Measurements from ENCODE around the gene PDE5A. TPM values are rescaled to one million over a fixed set of nuclear protein-coding genes. Genes with fewer than 3 reads are reported as not detected.

Gene PDE5A
- total and polyA plus RNA-seq, 12 donors: 6.7 to 23.2 (median 14.2) TPM

GRCh38 chr4:119585771-119586170 lies 42.8 kb downstream of the PDE5A start:
- no peak for TF ChIP-seq POLR2A (IDR thresholded peaks at IDR 0.05)
- TF ChIP-seq CTCF (IDR thresholded peaks at IDR 0.05): no peak
- no peaks in the 10 kb centered on the region for H3K27me3 ChIP-seq
- H3K36me3 ChIP-seq (replicated peaks in 1 of 2): no peaks in the 10 kb centered on the region
- H3K4me3 ChIP-seq: no peak overlapping the region
- no peak overlapping the region for H3K27ac ChIP-seq
- H3K4me1 ChIP-seq (replicated peaks in 1 of 2): peaks cover 0 to 8% of the 10 kb centered on the region in 2 donors
- no peak for DNase-seq
- intact Hi-C loops (cut with DNase I): no loop called here
- WGBS, 4 donors: 90 to 94% (median 93%) methylated on average over 6 of the region's 6 CpGs
- no peaks in the 10 kb centered on the region for H3K9me3 ChIP-seq (replicated peaks in 1 of 3)

- TF ChIP-seq CTCF (IDR thresholded peaks at IDR 0.05): no peak
- no peak for TF ChIP-seq POLR2A (IDR thresholded peaks at IDR 0.05)
- no peak overlapping the region for H3K4me3 ChIP-seq
- 91 to 92% (median 91%) methylated on average over 3 of the region's 3 CpGs for WGBS, 4 donors
- H3K36me3 ChIP-seq (replicated peaks in 1 of 2): no peaks in the 10 kb centered on the region
- no peak overlapping the region for H3K27ac ChIP-seq
- H3K27me3 ChIP-seq: no peaks in the 10 kb centered on the region
- H3K4me1 ChIP-seq (replicated peaks in 1 of 2): no peaks in the 10 kb centered on the region
- no peaks in the 10 kb centered on the region for H3K9me3 ChIP-seq (replicated peaks in 1 of 3)
- intact Hi-C loops (cut with DNase I): no loop called here
- no peak for DNase-seq
These were observed 47.3 kb downstream of the PDE5A start for GRCh38 chr4:119581190-119581873.

DNA sequence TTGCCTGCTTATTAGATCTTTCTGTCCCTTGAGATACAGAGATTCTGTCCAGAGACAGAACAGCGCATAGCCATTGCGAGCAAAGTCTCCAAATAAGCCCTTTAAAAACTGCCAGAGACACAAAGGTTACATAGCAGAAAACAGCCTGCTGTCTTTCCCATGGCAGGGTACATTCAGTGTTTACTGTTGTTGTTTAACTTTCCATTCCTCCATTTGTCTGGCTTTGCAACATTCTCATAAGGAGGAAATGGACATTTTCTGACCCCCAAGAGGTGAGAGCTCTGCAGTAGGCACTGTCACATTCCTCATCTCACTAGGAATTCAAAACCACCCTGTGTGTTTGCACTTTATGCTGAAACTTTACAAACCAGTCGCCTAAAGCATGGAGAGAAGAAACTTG lies 48.3 kb downstream of the PDE5A start:
- H3K9me3 ChIP-seq (replicated peaks in 1 of 3): no peaks in the 10 kb centered on the region
- no peak for DNase-seq
- no peaks in the 10 kb centered on the region for H3K36me3 ChIP-seq (replicated peaks in 1 of 2)
- peak overlapping the region in 1 of 5 donors; percentile 10 for H3K27ac ChIP-seq
- intact Hi-C loops (cut with DNase I): no loop called here
- H3K27me3 ChIP-seq: no peaks in the 10 kb centered on the region
- H3K4me3 ChIP-seq: no peak overlapping the region
- 66 to 82% (median 80%) methylated on average over 3 of the region's 3 CpGs for WGBS, 4 donors
- TF ChIP-seq POLR2A (IDR thresholded peaks at IDR 0.05) (no peak), CTCF (IDR thresholded peaks at IDR 0.05) (no peak)
- no peaks in the 10 kb centered on the region for H3K4me1 ChIP-seq (replicated peaks in 1 of 2)

DNA sequence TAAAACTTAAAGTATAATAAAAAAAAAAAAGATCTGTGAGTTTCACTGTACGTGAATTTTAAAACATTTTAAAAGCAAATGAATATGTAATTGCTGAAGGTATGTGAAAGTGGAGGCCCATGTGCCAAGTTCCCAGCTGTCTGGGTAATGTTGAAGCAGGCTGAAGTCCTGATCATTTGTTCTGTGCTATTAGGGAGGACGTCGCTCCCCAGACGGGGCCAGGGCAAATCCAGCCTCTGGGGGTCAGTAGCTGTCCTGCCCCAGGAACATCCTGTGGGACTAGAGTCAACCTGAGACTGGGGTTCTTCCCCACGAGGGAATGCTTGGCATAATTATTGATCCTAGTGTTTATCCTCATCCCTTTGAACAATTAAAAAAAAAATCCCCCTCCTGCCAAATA lies 48.8 kb downstream of the PDE5A start:
- intact Hi-C loops (cut with DNase I): no loop called here
- no peak for TF ChIP-seq CTCF (IDR thresholded peaks at IDR 0.05)
- DNase-seq: no peak
- WGBS, 4 donors: 73 to 79% (median 76%) methylated on average over 5 of the region's 5 CpGs
- Histone ChIP-seq H3K36me3 (replicated peaks in 1 of 2) (no peaks in the 10 kb centered on the region), H3K4me3 (no peak overlapping the region), H3K27me3 (no peaks in the 10 kb centered on the region), H3K4me1 (replicated peaks in 1 of 2) (no peaks in the 10 kb centered on the region), H3K9me3 (replicated peaks in 1 of 3) (no peaks in the 10 kb centered on the region), H3K27ac (peak overlapping the region in 1 of 5 donors; percentile 10)

Measured in adrenal gland (tissue), 12 donors.